AG10803 (cell line): ENCODE measurements around the gene DMD.

Experiments
- DNase-seq: peaks from one replicate; pipeline ENCODE4 v3.0.0; 2010; ENCODE audit warnings: low read depth
- H3K4me3 ChIP-seq: 2 replicates; pipeline ENCODE4 v1.5.1; 2011; ENCODE audit warnings: mild to moderate bottlenecking, low read length, control low read depth
- CTCF ChIP-seq: conservative IDR thresholded peaks from 2 replicates; pipeline ENCODE4 v1.5.1; 2011; ENCODE audit warnings: mild to moderate bottlenecking, low read length, control low read depth, inconsistent platforms

Gene DMD

GRCh38 chrX:31706466-31706865 is 1504.9 kb downstream of the DMD start:
- no peak for TF ChIP-seq CTCF
- H3K4me3 ChIP-seq: no peak overlapping the region
- no peak for DNase-seq

GRCh38 chrX:31705816-31706215 is 1505.5 kb downstream of the DMD start:
- no peak for TF ChIP-seq CTCF
- no peak for DNase-seq
- no peak overlapping the region for H3K4me3 ChIP-seq

- no peak for TF ChIP-seq CTCF
- DNase-seq: no peak
Observed at GRCh38 chrX:31704938-31705337, 1506.4 kb downstream of the DMD start.

GRCh38 chrX:31702222-31702621 is 1509.1 kb downstream of the DMD start:
- DNase-seq: no peak

More at GRCh38 chrX:31704938-31705337, 1506.4 kb downstream of the DMD start:
- H3K4me3 ChIP-seq: no peak overlapping the region

GRCh38 chrX:31697294-31697916 is 1513.9 kb downstream of the DMD start:
- DNase-seq: no peak
- TF ChIP-seq CTCF: no peak
- H3K4me3 ChIP-seq: no peak overlapping the region

More at GRCh38 chrX:31702222-31702621, 1509.1 kb downstream of the DMD start:
- no peak for TF ChIP-seq CTCF
- H3K4me3 ChIP-seq: no peak overlapping the region

- no peak for DNase-seq
- TF ChIP-seq CTCF: no peak
- H3K4me3 ChIP-seq: no peak overlapping the region
Observed at GRCh38 chrX:31679861-31680260, 1531.5 kb downstream of the DMD start.

GRCh38 chrX:31670245-31670644 is 1541.1 kb downstream of the DMD start:
- no peak overlapping the region for H3K4me3 ChIP-seq
- no peak for TF ChIP-seq CTCF
- no peak for DNase-seq
